Measurements from ENCODE around the gene HAL.
A peak's percentile ranks its signal among the peaks of the same experiment; 100 is the strongest.
"Not testable (repeated sequence)": the region's sequence is repeated elsewhere in the genome, so short reads cannot be mapped to it uniquely, and the experiment has no call there.

The HAL gene

GRCh38 chr12:95972832-95973456 lies 23.2 kb downstream of the HAL start:
- DNase-seq = no peak

- no peak for DNase-seq
Measured at GRCh38 chr12:95970905-95971304, 25.2 kb downstream of the HAL start.

DNA sequence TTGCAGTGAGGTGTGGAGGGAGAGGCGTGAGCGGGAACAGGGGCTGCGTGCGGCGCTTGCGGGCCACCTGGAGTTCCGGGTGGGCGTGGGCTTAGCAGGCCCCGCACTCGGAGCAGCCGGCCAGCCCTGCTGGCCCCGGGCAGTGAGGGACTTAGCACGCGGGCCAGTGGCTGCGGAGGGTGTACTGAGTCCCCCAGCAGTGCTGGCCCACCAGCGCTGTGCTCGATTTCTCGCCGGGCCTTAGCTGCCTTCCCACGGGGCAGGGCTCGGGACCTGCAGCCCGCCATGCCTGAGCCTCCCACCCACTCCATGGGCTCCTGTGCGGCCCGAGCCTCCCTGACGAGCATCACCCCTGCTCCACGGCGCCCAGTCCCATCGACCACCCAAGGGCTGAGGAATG lies 27.0 kb downstream of the HAL start:
- DNase-seq = not testable (repeated sequence)

- DNase-seq = no peak
Measured at GRCh38 chr12:95967301-95967700, 28.8 kb downstream of the HAL start.

- DNase-seq = no peak
Measured at GRCh38 chr12:95966287-95966870, 29.8 kb downstream of the HAL start.

GRCh38 chr12:95963096-95963495 lies 33.0 kb downstream of the HAL start:
- no peak for DNase-seq

GRCh38 chr12:95962222-95962621 lies 33.9 kb downstream of the HAL start:
- no peak for DNase-seq

DNA sequence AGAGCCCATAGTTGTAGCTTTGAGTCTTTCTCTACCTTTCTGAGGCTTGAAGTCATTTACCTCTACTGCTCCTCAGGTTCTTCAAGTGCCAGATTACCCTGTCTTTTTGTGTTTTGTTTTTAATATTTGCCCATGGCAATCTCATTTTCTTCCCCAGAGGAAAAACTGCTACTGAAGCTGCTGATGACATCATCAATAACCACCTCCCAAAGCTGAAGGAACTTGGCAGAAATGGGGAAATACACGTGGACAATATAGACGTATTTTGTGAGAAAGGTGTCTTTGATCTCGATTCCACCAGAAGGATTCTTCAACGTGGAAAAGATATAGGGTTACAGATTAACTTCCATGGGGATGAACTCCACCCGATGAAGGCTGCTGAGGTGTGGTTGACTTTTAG lies 35.9 kb downstream of the HAL start:
- no peak for DNase-seq

DNA sequence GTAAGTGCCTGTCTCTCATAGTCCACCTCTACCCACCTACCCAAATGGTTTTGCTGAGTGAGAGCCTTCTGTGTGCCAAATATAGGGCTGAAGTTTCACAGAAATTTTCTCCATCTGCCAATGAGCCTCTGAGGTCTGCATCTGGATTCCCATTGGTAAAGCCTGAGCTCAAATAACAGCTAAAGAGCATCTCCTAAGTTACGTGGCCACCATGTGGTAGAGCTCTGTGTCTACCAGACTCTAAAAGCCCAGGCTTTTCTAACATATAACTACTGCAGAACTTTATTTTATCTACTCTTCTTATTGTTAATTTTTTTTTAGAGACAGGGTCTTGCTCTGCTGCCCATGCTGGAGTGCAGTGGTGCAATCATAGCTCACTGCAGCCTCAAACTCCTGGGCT lies 37.0 kb downstream of the HAL start:
- no peak for DNase-seq

DNA sequence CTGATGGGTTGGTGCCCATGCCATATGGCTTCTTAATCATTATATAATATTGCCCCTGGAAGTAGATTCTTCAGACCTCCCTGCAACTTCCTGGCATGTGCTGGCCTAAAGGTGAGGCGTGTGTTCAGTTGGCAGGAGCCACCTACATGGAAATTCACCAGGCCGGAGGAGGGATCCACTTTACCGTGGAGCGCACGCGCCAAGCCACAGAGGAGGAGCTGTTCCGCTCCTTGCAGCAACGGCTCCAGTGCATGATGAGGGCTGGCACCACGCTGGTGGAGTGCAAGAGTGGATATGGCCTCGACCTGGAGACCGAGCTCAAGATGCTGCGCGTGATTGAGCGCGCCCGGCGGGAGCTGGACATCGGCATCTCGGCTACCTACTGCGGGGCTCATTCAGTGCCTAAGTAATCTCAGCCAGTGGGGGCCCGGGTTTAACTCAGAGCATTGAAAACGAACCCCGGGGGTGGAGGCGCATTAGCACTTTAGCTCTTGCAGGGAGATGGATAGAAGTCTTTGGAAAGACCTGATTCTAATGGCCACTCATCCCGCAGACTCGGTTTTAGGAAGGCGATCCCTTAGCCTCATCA lies 39.5 kb downstream of the HAL start:
- DNase-seq = no peak

DNA sequence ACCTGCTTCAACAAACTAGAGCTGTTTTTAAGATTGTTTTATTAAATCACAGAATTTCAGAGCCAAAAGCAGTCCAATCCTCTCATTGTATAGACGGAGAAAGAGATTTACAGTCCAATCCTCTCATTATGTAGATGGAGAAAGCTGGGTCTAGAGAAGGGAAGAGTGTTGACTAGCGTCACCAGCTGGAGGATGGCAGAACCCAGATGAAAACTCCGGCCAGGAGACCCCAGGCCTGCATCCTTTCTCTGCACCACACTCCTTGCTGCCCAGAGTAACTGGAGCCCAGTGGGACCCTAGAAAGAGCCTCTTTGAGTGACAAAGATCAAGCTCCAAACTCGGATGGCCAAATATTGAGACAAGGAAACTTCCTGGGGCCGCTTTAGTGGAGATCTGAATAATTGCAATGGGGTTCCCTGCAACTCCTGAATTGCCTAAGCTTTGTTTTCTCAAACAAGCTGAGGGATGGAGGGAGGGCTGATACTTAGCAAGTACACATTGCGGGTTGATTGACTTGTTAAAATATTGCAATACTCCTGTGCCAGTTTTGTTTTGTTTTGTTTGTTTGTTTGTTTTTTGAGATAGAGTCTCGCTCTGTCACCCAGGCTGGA lies 40.5 kb downstream of the HAL start:
- no peak for DNase-seq

GRCh38 chr12:95953000-95953399 lies 43.1 kb downstream of the HAL start:
- DNase-seq = no peak

- no peak for DNase-seq
Measured at GRCh38 chr12:95951515-95951914, 44.6 kb downstream of the HAL start.

DNA sequence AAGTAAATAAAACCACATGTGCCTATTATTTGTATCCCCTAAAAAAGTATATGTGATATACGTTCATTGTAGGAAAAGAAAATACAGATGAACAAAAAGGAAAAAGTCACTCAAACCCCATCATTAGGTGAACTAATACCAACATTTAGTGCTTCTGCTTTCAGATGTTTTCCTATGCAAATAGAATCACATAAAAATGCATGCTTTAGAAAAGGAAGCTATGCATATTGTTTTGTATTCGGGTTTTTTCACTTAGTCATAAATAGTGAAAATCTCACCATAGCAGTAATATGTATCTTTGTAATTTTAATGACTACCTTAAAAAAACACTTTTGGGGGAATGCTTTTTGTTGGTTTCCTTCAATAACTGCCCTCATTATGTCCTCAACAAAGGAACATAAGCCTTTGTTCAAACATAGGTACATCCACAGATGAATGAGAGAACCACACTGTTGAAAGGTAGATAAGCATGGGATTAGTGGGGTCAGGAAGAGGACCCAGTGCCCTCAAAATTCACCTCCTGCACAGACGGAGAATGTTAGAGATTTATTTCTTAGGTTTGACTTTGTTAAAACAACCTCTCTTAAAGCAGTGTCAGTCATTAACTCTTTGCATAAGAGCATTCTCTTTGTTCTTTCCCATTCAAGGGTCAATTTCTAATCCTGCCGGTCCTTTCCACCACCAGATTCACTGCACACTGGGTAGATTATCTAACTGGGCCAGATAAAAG lies 46.5 kb downstream of the HAL start:
- no peak for DNase-seq

GRCh38 chr12:95944108-95944704 lies 51.9 kb downstream of the HAL start:
- no peak for DNase-seq

GRCh38 chr12:95943330-95943842 lies 52.8 kb downstream of the HAL start, which contains the start of gene AMDHD1:
TSS of gene AMDHD1 (plus strand) at chr12:95943331. CDS start at chr12:95943399, 68 bp downstream.
- DNase-seq = peak; percentile 59

GRCh38 chr12:95942524-95943329 lies 53.4 kb downstream of the HAL start, which contains the start of gene CCDC38:
TSS of gene CCDC38 (minus strand) at chr12:95942614. CDS start at chr12:95936509, 6,105 bp downstream.
- peak; percentile 87 for DNase-seq

- peak; percentile 4 for DNase-seq
Measured at GRCh38 chr12:95942101-95942523, 54.0 kb downstream of the HAL start.

DNA sequence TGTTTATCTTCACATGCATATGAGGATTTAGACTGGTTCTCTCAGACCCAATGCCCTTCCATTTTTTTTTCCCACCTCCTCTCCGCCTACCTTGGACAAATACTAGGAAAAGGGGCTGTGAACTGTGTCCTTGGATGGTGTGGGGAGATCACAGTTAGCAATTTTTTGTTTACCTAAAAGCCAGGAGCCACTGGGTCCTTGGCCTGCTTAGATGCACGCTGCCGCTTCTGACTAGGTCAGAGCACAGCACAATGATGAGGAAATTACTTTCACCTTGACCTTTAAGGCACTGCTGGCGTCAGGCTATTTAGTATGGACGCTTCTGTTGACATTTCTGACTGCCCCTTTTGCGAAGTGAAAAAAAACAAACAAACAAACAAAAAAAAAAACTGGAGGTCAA lies 55.6 kb downstream of the HAL start:
- no peak for DNase-seq

All from stimulated activated CD4-positive, alpha-beta T cell treated with anti-CD3 and anti-CD28 coated beads, Interleukin-4, amount 100 ng/mL, for 24 hours (primary cell).